Astrocyte (in vitro differentiated cells and primary cell): Measurements from ENCODE around the gene TENM4. TPM values are rescaled to one million over a fixed set of nuclear protein-coding genes. Genes with fewer than 3 reads are reported as not detected.

Experiments
- DNase-seq: peaks from one replicate; pipeline ENCODE4 v3.0.0-alpha.2; 2010; ENCODE audit warnings: low read depth
- FAIRE-seq: peaks from 2 replicates; lab custom pipeline; 2011; peaks lifted over from hg19 to GRCh38; lab: Jason Lieb, UNC
- H2AFZ ChIP-seq: 2 replicates; pipeline ENCODE4 v1.6.0; 2012; ENCODE audit warnings: low read depth, low read length, inconsistent platforms
- H3K27ac ChIP-seq: 2 replicates; pipeline ENCODE4 v1.5.1; 2011; ENCODE audit warnings: low read depth, low read length, inconsistent platforms
- H3K27me3 ChIP-seq: 2 replicates; pipeline ENCODE4 v1.6.0; 2011; ENCODE audit warnings: low read length, inconsistent platforms; ENCODE audit not compliant: insufficient read depth
- H3K36me3 ChIP-seq: 2 replicates; pipeline ENCODE4 v1.5.1; 2011; ENCODE audit warnings: low read length, inconsistent platforms; ENCODE audit not compliant: insufficient read depth
- H3K4me1 ChIP-seq: 2 replicates; pipeline ENCODE4 v1.5.1; 2011; ENCODE audit warnings: low read length, inconsistent platforms; ENCODE audit not compliant: insufficient read depth
- H3K4me2 ChIP-seq: 2 replicates; pipeline ENCODE4 v1.6.0; 2012; ENCODE audit warnings: low read length, inconsistent platforms
- H3K4me3 ChIP-seq: 2 replicates; pipeline ENCODE4 v1.5.1; 2011; ENCODE audit warnings: low read depth, mild to moderate bottlenecking, low read length, inconsistent platforms; ENCODE audit not compliant: insufficient read depth
- H3K79me2 ChIP-seq: 2 replicates; pipeline ENCODE4 v1.6.0; 2012; ENCODE audit warnings: mild to moderate bottlenecking, low read length, inconsistent platforms; ENCODE audit not compliant: insufficient read depth
- H3K9ac ChIP-seq: 2 replicates; pipeline ENCODE4 v1.6.0; 2012; ENCODE audit warnings: mild to moderate bottlenecking, low read length, inconsistent platforms
- H3K9me3 ChIP-seq: 2 replicates; pipeline ENCODE4 v1.5.1; 2012; ENCODE audit warnings: low read depth, mild to moderate bottlenecking, low read length, inconsistent platforms; ENCODE audit not compliant: insufficient read depth
- H4K20me1 ChIP-seq: 2 replicates; pipeline ENCODE4 v1.6.0; 2012; ENCODE audit warnings: low read length, inconsistent platforms; ENCODE audit not compliant: insufficient read depth
- H3K27ac Mint-ChIP-seq: one replicate; pipeline ENCODE4 v1.8.0; 2021; ENCODE audit warnings: mild to moderate bottlenecking, mixed read lengths; ENCODE audit not compliant: unreplicated experiment
- H3K27me3 Mint-ChIP-seq: one replicate; pipeline ENCODE4 v1.8.0; 2021; ENCODE audit warnings: low read depth, mixed read lengths; ENCODE audit not compliant: unreplicated experiment
- H3K36me3 Mint-ChIP-seq: one replicate; pipeline ENCODE4 v1.8.0; 2021; ENCODE audit warnings: low read depth, mixed read lengths; ENCODE audit not compliant: unreplicated experiment
- H3K4me1 Mint-ChIP-seq: one replicate; pipeline ENCODE4 v1.8.0; 2021; ENCODE audit warnings: low read depth, mixed read lengths; ENCODE audit not compliant: unreplicated experiment
- H3K4me3 Mint-ChIP-seq: one replicate; pipeline ENCODE4 v1.8.0; 2021; ENCODE audit warnings: mild to moderate bottlenecking, moderate library complexity, mixed read lengths; ENCODE audit not compliant: unreplicated experiment
- H3K9me3 Mint-ChIP-seq: one replicate; pipeline ENCODE4 v1.8.0; 2021; ENCODE audit warnings: mild to moderate bottlenecking, mixed read lengths; ENCODE audit not compliant: unreplicated experiment
- CTCF ChIP-seq: IDR thresholded peaks from 2 replicates; pipeline ENCODE4 v1.5.1; 2011; ENCODE audit warnings: low read depth, mild to moderate bottlenecking, inconsistent platforms, low read length, moderate library complexity; ENCODE audit not compliant: insufficient read depth
- EZH2 ChIP-seq: IDR thresholded peaks from 2 replicates; pipeline ENCODE4 v1.6.1; 2012; ENCODE audit warnings: mild to moderate bottlenecking, low read length, inconsistent platforms; ENCODE audit not compliant: insufficient read depth
- total RNA-seq: library from RNA; stranded (reverse); gene quantifications from 2 replicates; pipeline ENCODE4 v1.2.1, GENCODE V29; 2021

TENM4 gene
- total RNA-seq, 1 donor from 2014 or later = 7.5 TPM

GRCh38 chr11:78940500-78941225, 500.2 kb downstream of the TENM4 start:
- Mint-ChIP-seq H3K4me1 (peaks cover 9% of the 10 kb centered on the region), H3K4me3 (no peak overlapping the region), H3K27ac (no peak overlapping the region), H3K36me3 (no peaks in the 10 kb centered on the region), H3K27me3 (peaks cover 7% of the 10 kb centered on the region), H3K9me3 (no peaks in the 10 kb centered on the region)
- H3K27ac ChIP-seq = no peak overlapping the region
- no peak overlapping the region for H3K4me3 ChIP-seq
- H4K20me1 ChIP-seq = no peaks in the 10 kb centered on the region
- no peak for DNase-seq
- H3K4me2 ChIP-seq = no peak overlapping the region
- H3K27me3 ChIP-seq = no peaks in the 10 kb centered on the region
- no peaks in the 10 kb centered on the region for H3K9me3 ChIP-seq
- TF ChIP-seq CTCF = no peak
- no peak for TF ChIP-seq EZH2
- no peaks in the 10 kb centered on the region for H3K36me3 ChIP-seq
- no peak overlapping the region for H3K9ac ChIP-seq
- H3K4me1 ChIP-seq = no peaks in the 10 kb centered on the region
- H2AFZ ChIP-seq = no peak overlapping the region
- no peak for FAIRE-seq
- no peaks in the 10 kb centered on the region for H3K79me2 ChIP-seq

GRCh38 chr11:78938971-78939370, 501.9 kb downstream of the TENM4 start:
- Mint-ChIP-seq H3K9me3 (no peaks in the 10 kb centered on the region), H3K4me1 (peaks cover 9% of the 10 kb centered on the region), H3K27ac (no peak overlapping the region), H3K27me3 (peaks cover 3% of the 10 kb centered on the region), H3K36me3 (no peaks in the 10 kb centered on the region), H3K4me3 (no peak overlapping the region)
- no peak overlapping the region for H3K4me3 ChIP-seq
- H3K27me3 ChIP-seq = no peaks in the 10 kb centered on the region
- FAIRE-seq (no peak), DNase-seq (no peak)
- no peaks in the 10 kb centered on the region for H3K4me1 ChIP-seq
- H3K4me2 ChIP-seq = no peak overlapping the region
- no peak overlapping the region for H3K27ac ChIP-seq
- no peak overlapping the region for H2AFZ ChIP-seq
- no peaks in the 10 kb centered on the region for H4K20me1 ChIP-seq
- no peaks in the 10 kb centered on the region for H3K36me3 ChIP-seq
- H3K79me2 ChIP-seq = no peaks in the 10 kb centered on the region
- no peaks in the 10 kb centered on the region for H3K9me3 ChIP-seq
- TF ChIP-seq CTCF (no peak), EZH2 (no peak)
- H3K9ac ChIP-seq = no peak overlapping the region

- no peaks in the 10 kb centered on the region for H3K36me3 Mint-ChIP-seq
Measured at GRCh38 chr11:78938036-78938435, 502.8 kb downstream of the TENM4 start.

More at GRCh38 chr11:78938036-78938435, 502.8 kb downstream of the TENM4 start:
- DNase-seq = no peak
- Histone ChIP-seq H2AFZ (no peak overlapping the region), H3K36me3 (no peaks in the 10 kb centered on the region), H3K27ac (no peak overlapping the region), H3K27me3 (no peaks in the 10 kb centered on the region), H3K9me3 (no peaks in the 10 kb centered on the region), H3K79me2 (no peaks in the 10 kb centered on the region), H3K4me2 (no peak overlapping the region), H4K20me1 (no peaks in the 10 kb centered on the region), H3K9ac (no peak overlapping the region), H3K4me1 (no peaks in the 10 kb centered on the region), H3K4me3 (no peak overlapping the region)
- Mint-ChIP-seq H3K4me1 (peaks cover 4% of the 10 kb centered on the region), H3K27me3 (peaks cover 2% of the 10 kb centered on the region), H3K9me3 (no peaks in the 10 kb centered on the region), H3K4me3 (no peak overlapping the region), H3K27ac (no peak overlapping the region)
- FAIRE-seq = no peak
- TF ChIP-seq EZH2 (no peak), CTCF (no peak)
